Ecto neural progenitor cell (in vitro differentiated cells): ENCODE data around the gene MAD1L1.
"Not testable (repeated sequence)": the region's sequence is repeated elsewhere in the genome, so short reads cannot be mapped to it uniquely, and the experiment has no call there.

Experiments used
- DNase-seq: peaks from one replicate; pipeline ENCODE4 v3.0.0-alpha.2; 2018; ENCODE audit warnings: low spot score

Gene MAD1L1

DNA sequence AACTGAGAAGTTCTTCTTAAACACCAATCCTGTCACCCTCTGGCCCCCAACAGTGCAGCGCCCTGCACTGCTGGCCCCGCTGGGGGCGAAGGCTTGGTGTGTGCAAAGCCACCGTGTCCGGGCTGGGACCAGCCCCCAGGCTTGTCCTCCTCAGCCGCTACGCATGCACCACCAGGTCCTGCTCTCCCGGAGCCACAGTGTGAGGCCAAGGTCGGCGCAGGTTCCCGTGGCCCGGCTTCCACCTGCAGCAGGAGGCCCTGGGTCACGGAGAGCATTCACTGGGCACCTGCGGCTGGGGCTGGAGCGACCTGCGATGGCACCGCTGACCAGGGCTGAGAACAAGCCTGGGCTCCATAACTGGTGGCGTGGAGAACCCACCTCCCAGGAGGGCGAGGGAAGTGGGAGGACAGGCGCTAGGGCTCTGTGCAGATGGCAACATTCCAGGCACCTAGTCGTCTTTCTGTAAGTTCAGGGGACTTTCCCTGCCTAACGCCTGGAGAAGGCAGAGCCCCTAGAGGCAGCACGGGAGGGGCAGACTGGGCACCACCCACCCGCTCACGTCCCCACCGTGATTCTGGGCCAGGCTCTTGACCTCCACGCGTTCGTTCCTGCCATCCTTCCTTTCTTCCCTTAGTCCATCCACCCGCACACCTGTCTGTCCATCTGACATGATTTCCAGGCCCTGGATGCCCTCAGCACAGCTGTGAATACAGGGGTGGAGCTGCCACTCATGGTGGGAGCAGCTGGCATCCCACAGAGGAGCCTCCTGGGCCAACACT lies 291.1 kb downstream of the MAD1L1 start:
- DNase-seq, result no peak

DNA sequence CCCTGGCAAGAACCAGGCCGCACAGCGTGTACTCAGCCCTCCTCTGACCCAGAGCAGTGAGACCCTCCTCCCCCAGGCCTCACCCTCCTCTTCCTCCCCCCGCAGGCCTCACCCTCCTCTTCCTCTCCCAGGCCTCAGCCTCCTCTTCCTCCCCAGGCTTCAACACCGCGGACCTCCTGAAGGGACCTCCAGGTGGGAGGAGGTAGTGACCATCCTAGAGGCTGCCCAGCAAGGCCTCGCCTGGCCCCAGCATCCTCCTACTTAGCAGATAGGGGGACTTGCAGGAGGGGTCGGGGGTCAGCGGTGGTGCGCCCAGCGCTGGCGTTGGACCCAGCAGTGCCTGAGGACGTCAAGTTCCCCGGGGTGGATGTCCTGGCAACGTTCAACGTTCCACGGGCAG lies 291.9 kb downstream of the MAD1L1 start:
- no peak for DNase-seq

DNA sequence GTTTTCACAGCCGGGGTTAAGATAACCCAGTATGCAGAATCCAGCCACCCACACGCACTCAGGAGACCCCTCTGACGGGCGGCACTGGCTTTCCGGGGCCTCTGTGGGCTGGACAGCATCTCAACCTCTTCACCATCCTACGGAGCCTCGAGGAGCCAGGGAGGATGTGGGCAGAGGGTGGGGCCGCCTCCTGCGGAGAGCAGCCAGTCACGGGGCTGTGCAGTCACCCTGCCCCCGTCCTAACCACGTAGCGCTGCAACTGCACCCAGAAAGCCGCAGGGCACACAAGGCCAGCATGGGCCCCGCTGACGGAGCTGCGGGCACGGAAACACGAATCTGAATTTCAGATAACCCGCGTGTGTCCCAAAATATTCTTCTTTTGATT lies 292.4 kb downstream of the MAD1L1 start:
- DNase-seq, result no peak

DNA sequence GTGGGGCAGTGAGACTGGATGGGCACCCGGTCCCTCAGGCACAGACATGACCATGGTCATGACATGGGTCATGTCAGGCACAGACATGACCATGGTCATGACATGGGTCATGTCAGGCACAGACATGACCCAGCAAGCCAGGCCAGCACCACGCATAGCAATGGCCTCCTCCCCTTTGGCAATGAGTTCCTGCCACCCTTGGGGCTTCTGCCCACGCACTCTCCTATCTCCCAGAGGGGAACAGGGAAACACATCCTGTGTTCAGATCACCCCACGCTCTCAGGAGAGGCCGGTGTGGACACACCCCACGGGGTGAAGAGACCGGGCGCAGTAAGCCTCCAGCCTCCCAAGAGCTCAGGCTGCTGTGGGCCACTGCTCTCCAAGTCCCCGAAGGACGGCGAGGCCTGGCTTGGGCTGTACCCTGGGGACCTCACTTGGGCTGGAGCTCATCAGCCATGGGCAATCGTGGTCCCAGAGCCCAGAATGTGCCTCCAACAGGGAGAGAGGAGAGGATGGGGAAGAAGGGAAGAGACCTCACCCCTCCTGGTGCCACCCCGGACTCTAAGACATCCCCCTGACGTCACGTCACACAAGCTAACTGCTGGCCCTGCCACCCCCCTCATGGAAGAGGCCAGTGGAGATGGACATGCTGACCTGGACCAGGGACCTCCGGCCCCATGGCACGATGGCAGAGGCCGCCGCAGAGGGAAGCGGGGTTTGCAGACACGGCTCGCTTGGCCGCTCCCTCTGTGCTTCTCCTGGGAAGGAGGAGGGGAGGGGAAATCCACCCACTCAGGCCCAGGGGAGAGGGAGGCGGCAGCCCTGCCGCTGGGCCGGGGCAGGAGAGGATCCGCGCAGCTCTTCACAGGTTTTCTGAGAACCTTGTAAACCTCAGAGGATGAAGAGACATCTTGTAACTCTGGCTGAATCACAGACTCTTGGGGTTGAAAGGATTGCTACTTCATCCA lies 293.0 kb downstream of the MAD1L1 start:
- no peak for DNase-seq

DNA sequence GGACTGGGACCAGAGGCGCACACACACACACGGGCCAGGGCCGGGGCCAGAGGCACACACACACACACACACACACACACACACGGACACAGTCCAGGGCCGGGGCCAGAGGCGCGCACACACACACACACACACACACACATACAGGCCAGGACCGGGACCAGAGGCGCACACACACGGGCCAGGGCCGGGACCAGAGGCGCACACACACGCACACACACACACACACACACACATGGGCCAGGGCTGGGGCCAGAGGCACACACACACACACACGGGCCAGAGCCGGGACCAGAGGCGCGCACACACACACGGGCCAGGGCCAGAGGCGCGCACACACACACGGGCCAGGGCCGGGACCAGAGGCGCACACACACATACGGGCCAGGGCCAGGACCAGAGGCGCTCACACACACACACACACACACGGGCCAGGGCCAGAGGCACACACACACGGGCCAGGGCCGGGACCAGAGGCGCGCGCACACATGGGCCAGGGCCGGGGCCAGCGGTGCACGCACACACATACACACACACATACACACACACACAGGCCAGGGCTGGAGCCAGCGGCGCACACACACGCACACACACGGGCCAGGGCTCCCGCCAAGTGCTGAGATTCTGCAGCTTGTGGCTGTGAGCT lies 293.8 kb downstream of the MAD1L1 start:
- no peak for DNase-seq

DNA sequence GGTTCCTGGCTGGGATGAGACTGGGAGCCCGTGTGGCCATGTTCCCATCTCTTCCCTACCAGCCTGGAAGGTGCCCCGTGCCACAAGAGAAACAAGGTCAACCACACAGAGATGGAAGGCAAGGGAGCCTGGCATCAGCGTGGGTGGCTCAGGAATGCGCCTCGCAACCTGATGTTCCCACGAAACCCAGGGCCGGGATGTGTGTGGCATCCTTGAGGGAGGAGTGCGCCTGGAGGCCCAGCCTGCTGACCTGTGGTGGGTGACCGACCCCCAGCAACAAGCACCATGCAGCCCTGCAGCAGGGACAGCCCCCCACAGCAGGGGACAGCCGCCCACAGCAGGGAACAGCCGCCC lies 295.5 kb downstream of the MAD1L1 start:
- no peak for DNase-seq

DNA sequence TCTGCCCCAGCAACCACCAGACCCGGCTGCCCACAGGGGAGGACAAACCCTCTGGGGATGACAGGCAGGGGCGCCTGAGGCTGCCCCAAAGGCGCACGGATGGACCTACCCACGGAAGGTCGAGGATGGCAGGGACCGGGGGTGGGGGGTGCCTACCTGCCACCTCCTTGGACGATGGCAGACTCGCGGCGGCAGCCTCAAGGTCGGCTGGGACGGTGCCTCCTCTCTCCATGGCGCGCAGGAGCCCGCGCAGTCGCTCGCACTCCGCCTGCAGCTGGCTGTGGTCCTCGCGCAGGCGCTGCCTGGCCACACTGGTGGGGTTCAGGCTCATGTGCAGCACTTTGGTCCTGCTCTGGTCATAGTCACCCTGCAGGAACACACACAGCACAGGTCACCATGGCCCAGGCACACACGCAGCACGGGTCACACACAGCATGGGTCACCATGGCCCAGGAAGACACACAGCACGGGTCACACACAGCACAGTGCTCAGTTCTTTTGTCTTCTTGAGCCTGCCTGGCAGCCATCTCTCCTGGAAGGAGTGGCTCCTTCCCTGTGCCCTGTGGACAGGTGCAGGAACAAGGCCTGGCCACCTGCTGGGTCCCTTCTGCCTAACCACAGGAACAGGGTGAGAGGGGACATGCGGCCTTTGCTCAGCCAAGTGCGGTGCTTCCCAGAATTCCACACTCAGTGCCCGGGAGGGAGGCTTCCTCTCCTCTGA lies 296.1 kb downstream of the MAD1L1 start:
- DNase-seq, result no peak

DNA sequence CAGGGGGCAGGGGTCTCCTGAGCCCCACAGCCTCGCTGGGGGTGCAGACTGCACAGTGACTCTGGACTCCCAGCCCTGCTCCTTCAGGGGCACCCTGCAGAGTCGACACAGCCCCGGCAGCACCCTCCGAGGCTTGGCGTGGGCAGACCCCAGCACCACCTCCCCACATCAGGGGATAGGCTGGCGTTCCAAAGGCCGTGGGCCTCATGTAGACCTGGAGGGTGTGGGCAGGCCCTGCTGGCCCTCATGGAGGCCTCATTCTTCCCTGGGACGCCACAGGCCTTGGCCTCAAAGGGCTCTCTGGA lies 296.8 kb downstream of the MAD1L1 start:
- no peak for DNase-seq

DNA sequence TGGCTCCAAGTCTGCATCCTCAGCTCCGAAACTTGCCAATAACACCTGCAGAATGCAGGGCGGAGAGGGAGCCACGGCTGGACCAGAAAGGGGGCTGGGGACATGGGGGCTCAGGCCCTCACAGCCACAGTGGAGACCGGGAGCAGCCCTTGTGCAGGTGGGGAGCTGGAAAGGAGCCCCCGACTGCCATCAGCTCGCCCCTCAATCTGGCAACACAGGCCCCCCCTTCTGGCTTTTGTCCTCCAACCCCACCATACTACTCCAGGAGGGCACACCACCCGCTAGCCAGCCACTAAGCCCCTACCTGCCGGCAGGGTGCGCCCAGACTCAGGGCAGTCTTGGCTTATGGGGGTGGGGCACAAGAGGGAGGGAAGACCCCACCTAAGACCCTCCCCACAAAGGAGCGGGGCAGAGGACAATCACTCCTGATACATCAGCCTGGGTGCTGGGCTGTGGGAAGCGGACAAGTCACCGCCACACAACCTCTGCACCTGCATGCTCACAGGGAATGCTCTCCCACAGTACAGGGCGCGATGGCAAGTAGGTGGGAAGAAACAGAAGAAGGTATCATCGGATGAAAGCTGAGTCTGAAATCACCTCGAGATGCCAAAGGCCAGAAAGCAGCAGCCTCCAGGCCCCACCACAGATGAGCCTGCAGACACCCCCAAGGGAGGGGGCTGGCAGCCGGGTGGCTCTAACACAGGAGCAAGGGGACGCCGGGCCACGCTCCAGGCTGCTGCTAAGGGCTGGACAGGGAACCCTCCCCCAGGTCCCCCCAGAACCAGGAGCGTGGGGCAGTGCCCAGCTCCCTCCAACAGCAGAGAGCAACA lies 297.4 kb downstream of the MAD1L1 start:
- DNase-seq, result no peak

DNA sequence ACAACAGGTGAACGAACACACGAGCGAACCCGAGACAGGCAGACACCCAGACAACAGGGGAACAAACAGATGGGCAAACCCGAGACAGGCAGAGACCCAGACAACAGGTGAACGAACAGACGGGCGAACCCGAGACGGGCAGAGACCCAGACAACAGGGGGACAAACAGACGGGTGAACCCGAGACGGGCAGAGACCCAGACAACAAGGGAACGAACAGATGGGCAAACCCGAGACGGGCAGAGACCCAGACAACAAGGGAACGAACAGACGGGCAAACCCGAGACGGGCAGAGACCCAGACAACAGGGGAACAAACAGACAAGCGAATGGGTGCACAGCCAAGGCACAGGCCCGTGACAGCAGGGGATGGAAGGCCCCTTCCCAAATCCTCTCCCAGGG lies 298.0 kb downstream of the MAD1L1 start:
- DNase-seq, result no peak

DNA sequence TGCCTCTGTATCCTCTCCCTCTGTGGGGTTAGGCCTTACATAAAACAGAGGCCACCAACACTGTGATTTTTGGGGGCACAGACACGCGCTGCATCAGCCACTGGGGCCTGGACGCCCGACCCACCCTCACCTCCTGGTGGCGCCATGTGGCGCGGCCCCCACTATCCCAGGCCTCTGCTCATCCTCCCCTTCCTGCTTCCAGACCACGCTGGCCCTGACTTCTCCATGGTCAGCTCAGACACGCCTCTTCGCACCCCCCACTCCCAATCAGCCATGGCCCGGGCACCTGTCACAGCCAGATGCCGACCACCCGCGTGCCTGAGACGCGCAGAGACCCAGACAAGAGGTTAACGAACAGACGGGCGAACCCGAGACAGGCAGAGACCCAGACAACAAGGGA lies 298.7 kb downstream of the MAD1L1 start:
- DNase-seq, result no peak

DNA sequence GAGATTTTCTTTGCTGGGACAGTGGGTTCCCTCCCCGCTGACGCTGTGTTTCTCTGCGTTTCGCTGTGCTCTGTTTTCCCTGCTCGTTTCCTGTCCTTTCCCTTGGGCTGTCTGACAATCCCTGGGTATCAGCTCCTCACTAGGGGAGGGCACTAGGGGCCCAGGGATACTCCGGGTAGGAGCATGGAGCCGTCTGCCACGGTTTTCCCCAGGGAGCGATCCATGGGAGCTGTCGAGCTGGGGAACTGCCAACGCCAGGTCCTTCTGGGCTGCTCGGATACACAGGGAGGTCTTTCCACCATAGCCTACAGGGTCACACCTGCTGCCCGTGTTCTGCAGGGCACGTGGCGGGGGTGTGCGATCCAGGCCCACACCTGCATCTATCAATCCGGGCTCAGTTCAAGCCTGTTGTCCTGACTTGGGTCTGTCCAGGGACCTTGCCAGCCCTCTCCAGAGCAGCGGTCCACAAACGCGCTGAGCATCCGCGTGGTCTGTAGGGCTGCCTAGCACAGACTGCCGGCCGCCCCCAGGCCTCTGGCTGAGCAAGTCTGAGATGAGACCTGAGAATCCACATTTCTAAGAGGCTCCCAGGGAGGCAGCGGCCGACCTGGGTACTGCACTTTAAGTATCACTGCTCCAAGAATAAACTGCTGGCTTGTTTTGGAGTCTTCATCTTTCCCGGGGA lies 299.5 kb downstream of the MAD1L1 start:
- DNase-seq, result no peak

DNA sequence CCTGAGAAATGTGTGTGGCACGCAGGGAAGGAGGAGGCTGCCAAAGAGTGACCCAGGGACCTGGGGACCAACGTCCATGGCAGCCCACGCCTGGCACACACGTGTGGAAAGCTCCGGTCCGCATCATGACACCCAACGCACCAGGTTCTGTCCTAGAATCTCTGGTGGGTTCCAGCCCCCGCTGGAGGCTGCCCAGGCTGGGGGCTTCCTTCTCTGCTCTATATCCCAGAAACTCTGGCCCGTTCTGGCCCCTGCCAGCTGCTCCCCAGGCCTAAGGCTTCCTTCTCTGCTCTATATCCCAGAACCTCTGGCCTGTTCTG lies 300.8 kb downstream of the MAD1L1 start:
- no peak for DNase-seq

DNA sequence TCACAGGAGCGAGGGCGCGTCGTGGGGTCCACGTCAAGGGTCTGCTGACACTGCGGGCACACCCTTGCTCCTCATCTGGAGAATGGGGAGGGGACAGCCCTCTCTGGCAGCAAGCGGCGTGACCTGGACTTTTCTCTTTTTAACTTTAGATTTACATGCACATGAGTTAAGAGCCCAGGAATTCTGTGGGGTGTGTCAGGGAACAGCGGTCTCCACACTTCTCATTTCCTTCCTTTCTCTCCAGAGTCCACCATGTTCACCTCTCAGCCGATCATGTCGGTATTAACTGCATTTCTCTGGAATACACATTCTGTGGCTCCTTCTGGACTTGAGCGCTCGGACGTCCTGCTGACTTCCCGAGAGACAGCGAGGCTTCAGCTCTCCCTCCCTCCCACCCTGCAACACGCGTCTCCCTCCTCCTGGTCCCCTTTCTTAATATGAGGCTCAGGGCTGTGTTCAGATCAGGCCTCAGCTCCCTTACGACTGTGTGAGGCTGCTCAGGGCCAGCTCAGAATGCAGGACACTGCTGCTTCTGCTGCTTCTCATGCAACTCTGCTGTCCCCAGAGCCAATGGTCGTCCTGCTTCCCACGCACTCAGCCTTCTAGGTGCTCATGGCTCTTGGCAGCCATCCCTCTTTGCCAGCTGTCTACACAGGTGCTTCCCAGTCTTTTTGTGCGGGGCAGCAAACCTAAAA lies 301.3 kb downstream of the MAD1L1 start:
- no peak for DNase-seq

DNA sequence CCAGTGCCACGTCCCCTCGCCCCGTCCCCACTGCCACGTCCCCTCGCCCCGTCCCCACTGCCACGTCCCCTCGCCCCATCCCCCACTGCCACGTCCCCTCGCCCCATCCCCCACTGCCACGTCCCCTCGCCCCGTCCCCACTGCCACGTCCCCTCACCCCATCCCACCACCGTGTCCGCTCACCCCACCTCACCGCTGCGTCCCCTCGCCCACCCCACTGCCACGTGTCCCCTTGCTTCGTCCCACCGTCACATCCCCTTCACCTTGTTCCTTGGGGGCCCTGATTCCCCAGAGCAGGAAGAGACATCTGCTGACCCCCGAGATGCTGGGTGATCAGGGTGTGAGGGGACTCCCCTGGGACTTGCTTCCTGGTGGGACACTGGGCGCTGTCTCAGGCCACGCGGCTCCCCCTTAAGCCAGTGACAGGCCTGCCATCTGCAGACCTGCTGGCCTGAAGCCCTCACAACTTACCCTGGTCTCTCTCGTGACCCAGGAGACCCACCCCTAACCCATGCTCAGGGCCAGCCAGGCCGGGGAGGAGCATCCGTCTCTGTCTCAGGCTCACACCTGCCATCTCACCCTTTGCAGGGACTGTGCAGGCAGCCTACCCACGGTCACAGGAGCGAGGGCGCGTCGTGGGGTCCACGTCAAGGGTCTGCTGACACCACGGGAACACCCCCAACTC lies 302.2 kb downstream of the MAD1L1 start:
- DNase-seq, result no peak

DNA sequence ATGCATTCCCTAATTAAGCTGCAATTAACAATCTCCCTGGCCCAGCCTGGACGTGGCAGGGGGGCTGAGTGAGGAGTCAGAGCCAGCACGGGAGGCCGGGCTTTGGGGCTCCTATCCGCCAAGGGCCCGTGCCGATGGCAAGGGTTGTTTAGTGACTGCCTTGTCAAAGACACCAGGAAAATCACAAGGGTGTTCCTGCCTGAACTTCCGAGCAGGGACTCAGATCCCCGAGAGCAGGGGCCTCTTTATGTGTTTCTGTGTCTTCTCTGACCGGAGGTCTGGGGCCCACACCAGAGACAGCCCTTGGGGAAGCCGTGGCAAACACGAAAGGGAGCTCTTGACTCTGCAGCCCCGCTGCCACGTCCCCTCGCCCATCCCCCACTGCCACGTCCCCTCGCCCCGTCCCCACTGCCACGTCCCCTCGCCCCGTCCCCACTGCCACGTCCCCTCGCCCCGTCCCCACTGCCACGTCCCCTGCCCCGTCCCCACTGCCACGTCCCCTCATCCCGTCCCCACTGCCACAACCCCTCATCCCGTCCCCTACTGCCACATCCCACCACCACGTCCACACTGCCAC lies 303.3 kb downstream of the MAD1L1 start:
- DNase-seq, result not testable (repeated sequence)

DNA sequence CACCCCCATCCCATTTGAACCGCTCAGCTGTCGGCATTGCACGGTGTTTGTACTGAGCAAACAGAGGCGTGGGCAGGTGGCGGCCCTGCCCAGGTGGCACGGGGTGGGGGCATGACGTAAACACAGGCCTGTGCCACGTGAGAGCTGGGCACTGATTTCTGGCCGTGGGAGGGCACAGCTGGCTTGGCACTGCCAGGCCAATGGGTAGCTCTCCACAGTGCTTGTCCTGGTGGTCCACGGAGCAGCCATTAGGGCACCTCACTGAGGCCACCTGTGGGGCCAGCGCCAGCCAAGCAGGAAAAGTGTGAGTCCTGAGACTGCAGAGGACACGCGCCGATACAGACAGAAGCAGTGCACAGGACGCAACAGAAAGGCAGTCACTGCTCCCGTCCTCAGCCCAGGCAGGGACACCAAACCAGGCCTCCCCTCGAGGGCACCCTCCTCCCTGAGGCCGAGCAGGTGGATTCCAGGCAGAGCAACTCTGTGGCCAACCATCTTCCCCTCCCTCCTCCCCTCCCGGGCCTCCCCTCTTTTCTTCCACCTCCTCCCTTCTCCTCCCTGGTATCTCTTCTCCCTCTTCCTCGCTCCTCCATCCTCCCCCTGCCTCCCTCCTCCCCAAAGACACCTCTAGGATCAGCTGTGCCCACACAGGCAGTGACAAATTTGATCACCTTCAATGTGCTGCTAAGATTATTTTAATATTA lies 303.9 kb downstream of the MAD1L1 start:
- DNase-seq, result no peak

DNA sequence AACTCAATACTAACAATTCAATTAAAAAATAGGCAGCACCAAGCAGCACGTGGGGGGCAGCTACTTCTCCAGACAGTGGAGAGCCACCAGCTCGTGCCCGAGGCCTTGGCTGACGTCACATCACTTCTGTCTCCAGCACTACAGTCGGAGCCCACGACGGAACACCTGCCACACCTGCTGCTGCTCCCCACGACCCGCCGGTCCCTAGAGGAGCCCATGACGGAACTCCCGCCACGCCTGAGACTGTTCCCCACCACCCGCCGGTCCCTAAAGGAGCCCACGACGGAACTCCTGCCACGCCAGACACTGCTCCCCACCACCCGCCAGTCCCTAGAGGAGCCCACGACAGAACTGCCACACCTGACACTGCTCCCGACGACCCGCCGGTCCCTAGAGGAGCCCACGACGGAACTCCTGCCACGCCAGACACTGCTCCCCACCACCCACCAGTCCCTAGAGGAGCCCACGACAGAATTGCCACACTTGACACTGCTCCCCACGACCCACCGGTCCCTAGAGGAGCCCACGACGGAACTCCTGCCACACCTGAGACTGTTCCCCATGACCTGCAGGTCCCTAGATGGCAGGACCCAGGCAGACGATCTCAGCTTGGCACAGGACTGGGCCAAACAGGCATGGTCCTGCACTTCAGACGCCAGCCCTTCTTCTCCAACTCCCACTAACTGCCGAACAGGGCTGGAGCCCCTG lies 304.7 kb downstream of the MAD1L1 start:
- DNase-seq, result no peak
